ENCODE results near the gene BEAN1. TPM values are rescaled to one million over a fixed set of nuclear protein-coding genes. Genes with fewer than 3 reads are reported as not detected.

The BEAN1 gene
- total RNA-seq, 1 experiment from 2014 or later: not detected

- TF ChIP-seq MXD4 (CRISPR knock-in tag; IDR thresholded peaks at IDR 0.05; ENCODE audit: borderline replicate concordance) (no peak), PRDM15 (CRISPR knock-in tag; IDR thresholded peaks at IDR 0.05) (no peak), ELF4 (CRISPR knock-in tag; IDR thresholded peaks at IDR 0.05; ENCODE audit: low read depth) (no peak)
These were observed 20.4 kb downstream of the BEAN1 start (continued) for GRCh38 chr16:66447491-66447890.

GRCh38 chr16:66451548-66451947 lies 24.5 kb downstream of the BEAN1 start:
- Mint-ChIP-seq H3K36me3 (no peaks in the 10 kb centered on the region), H3K4me3 (no peak overlapping the region), H3K27ac (no peak overlapping the region), H3K9me3 (no peaks in the 10 kb centered on the region), H3K27me3 (ENCODE audit: low read depth) (no peaks in the 10 kb centered on the region; the same call in 1 of the 2 replicates), H3K4me1 (no peaks in the 10 kb centered on the region)
- DNase-seq (ENCODE audit: low spot score): no peak
- ChIA-PET CTCF (interaction anchor here (0.9 to 1.3 kb wide), 3 partner anchors 12 to 138 kb away, joined by 3 to 4 read pairs (median 4); no protein-coding TSS in a partner anchor), POLR2A (no interaction called here)
- ATAC-seq: no peak
- TF ChIP-seq STAT6 (CRISPR knock-in tag; conservative IDR thresholded peaks at IDR 0.05; ENCODE audit: low read depth) (no peak), ZNF416 (CRISPR knock-in tag; IDR thresholded peaks at IDR 0.05) (no peak), CBFB (CRISPR knock-in tag; IDR thresholded peaks at IDR 0.05; ENCODE audit: low read depth) (no peak), NR2C2 (CRISPR knock-in tag; IDR thresholded peaks at IDR 0.05) (no peak), ATF2 (CRISPR knock-in tag; IDR thresholded peaks at IDR 0.05; ENCODE audit: borderline replicate concordance, low read depth) (no peak), HMGA2 (CRISPR knock-in tag; IDR thresholded peaks at IDR 0.05) (no peak), NFE2L1 (CRISPR knock-in tag; IDR thresholded peaks at IDR 0.05) (no peak), E2F4 (CRISPR knock-in tag; IDR thresholded peaks at IDR 0.05; ENCODE audit: borderline replicate concordance, low read depth) (no peak), E2F1 (CRISPR knock-in tag; IDR thresholded peaks at IDR 0.05) (no peak), CREB1 (CRISPR knock-in tag; IDR thresholded peaks at IDR 0.05) (no peak), ESRRA (CRISPR knock-in tag; IDR thresholded peaks at IDR 0.05; ENCODE audit: borderline replicate concordance) (no peak), JAZF1 (CRISPR knock-in tag; IDR thresholded peaks at IDR 0.05) (no peak), ZNF512 (CRISPR knock-in tag; IDR thresholded peaks at IDR 0.05; ENCODE audit: borderline replicate concordance) (no peak), RORB (CRISPR knock-in tag; IDR thresholded peaks at IDR 0.05) (no peak), E2F5 (CRISPR knock-in tag; IDR thresholded peaks at IDR 0.05) (no peak), ZNF138 (CRISPR knock-in tag; conservative IDR thresholded peaks at IDR 0.05) (no peak), RELA (CRISPR knock-in tag; IDR thresholded peaks at IDR 0.05; ENCODE audit: borderline replicate concordance) (no peak), ZNF121 (CRISPR knock-in tag; IDR thresholded peaks at IDR 0.05) (no peak)

Data from WTC11 (cell line).